Caco-2 (cell line): Measurements from ENCODE around the gene DGKG. TPM values are rescaled to one million over a fixed set of nuclear protein-coding genes. Genes with fewer than 3 reads are reported as not detected.

Source experiments
- BruUV-seq: library from RNA; stranded (reverse); fragments of 400-500 nt; replicated peaks from 2 replicates; lab custom pipeline; 2021; lab: Mats Ljungman, UMichigan
- CTCF ChIA-PET: fragments of 300-600 bp; sonication (Branson Sonifier 250); formaldehyde crosslinking; loops from one replicate; lab custom pipeline; 2022; ENCODE audit warnings: antibody characterized with exemption; lab: Charles Lee
- POLR2A ChIA-PET: fragments of 300-600 bp; sonication (Branson Sonifier 250); formaldehyde crosslinking; loops from one replicate; lab custom pipeline; 2022; ENCODE audit warnings: antibody characterized with exemption; lab: Charles Lee
- DNase-seq, 2 experiments: peaks; one replicate each; pipeline versions ENCODE4 v3.0.0 to v3.0.0-alpha.2; 2020 to 2022
- H3K27me3 ChIP-seq: replicated peaks from 2 replicates; pipeline ENCODE4 v1.6.0; 2011; ENCODE audit warnings: low read length; ENCODE audit not compliant: control insufficient read depth, insufficient read depth
- H3K36me3 ChIP-seq: 2 replicates; pipeline ENCODE4 v1.5.1; 2011; ENCODE audit warnings: low read length; ENCODE audit not compliant: control insufficient read depth, insufficient read depth
- H3K4me1 ChIP-seq: fragments of 250-450 bp; sonication (Bioruptor Pico); 2 replicates; pipeline ENCODE4 v1.5.1; 2020; ENCODE audit warnings: mild to moderate bottlenecking
- H3K4me3 ChIP-seq: 2 replicates; pipeline ENCODE4 v1.5.1; 2011; ENCODE audit warnings: low read depth, mild to moderate bottlenecking, control low read depth, low read length
- H3K9me3 ChIP-seq: fragments of 250-450 bp; sonication (Bioruptor Pico); 2 replicates; pipeline ENCODE4 v1.5.1; 2020; ENCODE audit warnings: mild to moderate bottlenecking, moderate library complexity
- H3K27ac Mint-ChIP-seq: one replicate; pipeline ENCODE4 v1.8.0; 2022; ENCODE audit warnings: mixed read lengths; ENCODE audit not compliant: unreplicated experiment
- H3K27me3 Mint-ChIP-seq: one replicate; pipeline ENCODE4 v1.8.0; 2022; ENCODE audit warnings: mixed read lengths; ENCODE audit not compliant: insufficient read depth, unreplicated experiment
- H3K36me3 Mint-ChIP-seq: one replicate; pipeline ENCODE4 v1.8.0; 2022; ENCODE audit warnings: mild to moderate bottlenecking, mixed read lengths; ENCODE audit not compliant: insufficient read depth, unreplicated experiment
- H3K4me1 Mint-ChIP-seq: one replicate; pipeline ENCODE4 v1.8.0; 2022; ENCODE audit warnings: low read depth, mixed read lengths; ENCODE audit not compliant: unreplicated experiment
- H3K4me3 Mint-ChIP-seq: one replicate; pipeline ENCODE4 v1.8.0; 2022; ENCODE audit warnings: mild to moderate bottlenecking, moderate library complexity, mixed read lengths; ENCODE audit not compliant: unreplicated experiment
- H3K9me3 Mint-ChIP-seq: one replicate; pipeline ENCODE4 v1.8.0; 2022; ENCODE audit warnings: mixed read lengths; ENCODE audit not compliant: unreplicated experiment
- CTCF ChIP-seq, 2 experiments: fragments of 200-600 bp in 1 of 2; IDR thresholded peaks; 1 replicate in 1 of 2; 2 replicates in 1 of 2; pipeline versions ENCODE4 v1.5.1 to v1.8.0; 2011 to 2022; ENCODE audit warnings: antibody characterized with exemption in 1 of 2, control low read depth in 1 of 2, inconsistent platforms in 1 of 2, low read depth in 1 of 2, low read length in 1 of 2, mild to moderate bottlenecking in 1 of 2, moderate library complexity in 1 of 2; ENCODE audit not compliant: insufficient read depth in 1 of 2, severe bottlenecking in 1 of 2, unreplicated experiment in 1 of 2
- intact Hi-C: fragments of 100-400 bp; cut with micrococcal nuclease; formaldehyde crosslinking; loops from one replicate; pipeline ENCODE4 v1.10.0; 2022; ENCODE audit not compliant: unreplicated experiment
- total RNA-seq: library from RNA; stranded (reverse); gene quantifications from 2 replicates; pipeline ENCODE4 v1.2.3, GENCODE V29; 2022

The DGKG gene
- total RNA-seq, 1 experiment from 2014 or later = 0.32 TPM

GRCh38 chr3:186254676-186255650 is 107.1 kb downstream of the DGKG start:
- Histone ChIP-seq H3K9me3 (no peaks in the 10 kb centered on the region), H3K4me1 (0 out of 2 replicates have a peak, but pooled peaks cover 4% of the 10 kb centered on the region), H3K27me3 (no peaks in the 10 kb centered on the region; the same call in 1 of the 2 replicates), H3K4me3 (no peak overlapping the region), H3K36me3 (no peaks in the 10 kb centered on the region)
- no peak for TF ChIP-seq CTCF (IDR thresholded peaks at IDR 0.05; ENCODE audit: insufficient read depth in 1 of 2, low read depth in 1 of 2, low read length in 1 of 2, severe bottlenecking in 1 of 2, unreplicated experiment in 1 of 2)
- no peak overlapping the region for H3K4me3 Mint-ChIP-seq
- H3K27me3 Mint-ChIP-seq = peaks cover 9% of the 10 kb centered on the region
- no peaks in the 10 kb centered on the region for H3K9me3 Mint-ChIP-seq
- H3K27ac Mint-ChIP-seq = no peak overlapping the region
- no TSS peak for BruUV-seq
- H3K4me1 Mint-ChIP-seq = peaks cover 2% of the 10 kb centered on the region
- DNase-seq = no peak
- POLR2A ChIA-PET = no interaction called here
- CTCF ChIA-PET = no interaction called here
- H3K36me3 Mint-ChIP-seq = no peaks in the 10 kb centered on the region
- intact Hi-C loops = loop anchor here (10.0 kb wide), 1 partner anchor 570 kb away; no protein-coding TSS in a partner anchor

GRCh38 chr3:186251948-186252619 is 110.0 kb downstream of the DGKG start:
- Histone ChIP-seq H3K4me3 (no peak overlapping the region), H3K27me3 (no peaks in the 10 kb centered on the region; the same call in 1 of the 2 replicates), H3K36me3 (no peaks in the 10 kb centered on the region), H3K4me1 (no peaks in the 10 kb centered on the region), H3K9me3 (no peaks in the 10 kb centered on the region)
- no TSS peak for BruUV-seq
- H3K9me3 Mint-ChIP-seq = no peaks in the 10 kb centered on the region
- no peak overlapping the region for H3K4me3 Mint-ChIP-seq
- H3K36me3 Mint-ChIP-seq = no peaks in the 10 kb centered on the region
- peaks cover 9% of the 10 kb centered on the region for H3K27me3 Mint-ChIP-seq
- ChIA-PET POLR2A (no interaction called here), CTCF (no interaction called here)
- intact Hi-C loops = loop anchor here (10.0 kb wide), 1 partner anchor 573 kb away; no protein-coding TSS in a partner anchor
- DNase-seq = no peak
- H3K4me1 Mint-ChIP-seq = no peaks in the 10 kb centered on the region
- TF ChIP-seq CTCF (IDR thresholded peaks at IDR 0.05; ENCODE audit: insufficient read depth in 1 of 2, low read depth in 1 of 2, low read length in 1 of 2, severe bottlenecking in 1 of 2, unreplicated experiment in 1 of 2) = no peak
- no peak overlapping the region for H3K27ac Mint-ChIP-seq

GRCh38 chr3:186248850-186249249 is 113.2 kb downstream of the DGKG start:
- H3K27me3 ChIP-seq = no peaks in the 10 kb centered on the region; the same call in 1 of the 2 replicates
- DNase-seq = no peak
- no peak for TF ChIP-seq CTCF (IDR thresholded peaks at IDR 0.05; ENCODE audit: insufficient read depth in 1 of 2, low read depth in 1 of 2, low read length in 1 of 2, severe bottlenecking in 1 of 2, unreplicated experiment in 1 of 2)
- no peaks in the 10 kb centered on the region for H3K9me3 Mint-ChIP-seq
- H3K4me3 Mint-ChIP-seq = no peak overlapping the region
- no peak overlapping the region for H3K4me3 ChIP-seq
- no peaks in the 10 kb centered on the region for H3K9me3 ChIP-seq
- peaks cover 4% of the 10 kb centered on the region for H3K27me3 Mint-ChIP-seq
- intact Hi-C loops = no loop called here
- H3K27ac Mint-ChIP-seq = no peak overlapping the region
- ChIA-PET POLR2A (no interaction called here), CTCF (no interaction called here)
- no TSS peak for BruUV-seq
- no peaks in the 10 kb centered on the region for H3K4me1 ChIP-seq
- no peaks in the 10 kb centered on the region for H3K36me3 ChIP-seq
- H3K4me1 Mint-ChIP-seq = no peaks in the 10 kb centered on the region
- H3K36me3 Mint-ChIP-seq = no peaks in the 10 kb centered on the region
